H9 (cell line): ENCODE results near the gene PRMT7. TPM values are rescaled to one million over a fixed set of nuclear protein-coding genes. Genes with fewer than 3 reads are reported as not detected.

ENCODE experiments used
- DNase-seq: peaks from one replicate; pipeline ENCODE4 v3.0.0-alpha.2; 2017
- H2AFZ ChIP-seq: one replicate; pipeline ENCODE4 v1.6.1; 2013; ENCODE audit warnings: mild to moderate bottlenecking, low read length, control low read depth, moderate library complexity
- H2AK5ac ChIP-seq: 2 replicates; pipeline ENCODE4 v1.6.1; 2013; ENCODE audit warnings: low read length, control low read depth, mixed read lengths; ENCODE audit not compliant: insufficient read length
- H2BK120ac ChIP-seq: one replicate; pipeline ENCODE4 v1.6.1; 2013; ENCODE audit warnings: low read depth, mild to moderate bottlenecking, low read length, control low read depth, inconsistent platforms; ENCODE audit not compliant: poor library complexity, severe bottlenecking
- H2BK12ac ChIP-seq: 2 replicates; pipeline ENCODE4 v1.6.1; 2013; ENCODE audit warnings: low read length, control low read depth, mixed read lengths, low read depth; ENCODE audit not compliant: insufficient read length
- H2BK15ac ChIP-seq: 2 replicates; pipeline ENCODE4 v1.6.1; 2013; ENCODE audit warnings: low read depth, low read length, control low read depth
- H2BK20ac ChIP-seq: one replicate; pipeline ENCODE4 v1.6.1; 2013; ENCODE audit warnings: low read depth, mild to moderate bottlenecking, low read length, control low read depth, inconsistent platforms; ENCODE audit not compliant: poor library complexity, severe bottlenecking
- H2BK5ac ChIP-seq: 2 replicates; pipeline ENCODE4 v1.6.1; 2013; ENCODE audit warnings: low read length, control low read depth, mixed read lengths; ENCODE audit not compliant: insufficient read length
- H3K14ac ChIP-seq: 2 replicates; pipeline ENCODE4 v1.6.1; 2013; ENCODE audit warnings: low read length, control low read depth; ENCODE audit not compliant: insufficient read depth
- H3K18ac ChIP-seq: 2 replicates; pipeline ENCODE4 v1.6.1; 2013; ENCODE audit warnings: low read depth, mild to moderate bottlenecking, mixed read lengths, low read length, control low read depth; ENCODE audit not compliant: insufficient read length
- H3K23ac ChIP-seq: 2 replicates; pipeline ENCODE4 v1.6.1; 2013; ENCODE audit warnings: low read length, control low read depth, mixed read lengths, low read depth; ENCODE audit not compliant: insufficient read length
- H3K23me2 ChIP-seq: 2 replicates; pipeline ENCODE4 v1.6.1; 2013; ENCODE audit warnings: low read depth, mild to moderate bottlenecking, mixed read lengths, low read length, control low read depth; ENCODE audit not compliant: insufficient read length, poor library complexity, severe bottlenecking
- H3K27ac ChIP-seq: 2 replicates; pipeline ENCODE4 v1.5.1; 2013; ENCODE audit warnings: low read length, control low read depth, mixed read lengths, low read depth; ENCODE audit not compliant: insufficient read length
- H3K27me3 ChIP-seq: 2 replicates; pipeline ENCODE4 v1.6.1; 2013; ENCODE audit warnings: low read length, control low read depth, inconsistent platforms; ENCODE audit not compliant: insufficient read depth
- H3K4ac ChIP-seq: 2 replicates; pipeline ENCODE4 v1.6.1; 2013; ENCODE audit warnings: low read depth, mild to moderate bottlenecking, control low read depth, inconsistent platforms, low read length, moderate library complexity
- H3K4me1 ChIP-seq: 2 replicates; pipeline ENCODE4 v1.6.1; 2013; ENCODE audit warnings: low read length, control low read depth, inconsistent platforms; ENCODE audit not compliant: insufficient read depth
- H3K4me2 ChIP-seq: 2 replicates; pipeline ENCODE4 v1.6.1; 2013; ENCODE audit warnings: low read length, control low read depth, mixed read lengths; ENCODE audit not compliant: insufficient read length, insufficient read depth
- H3K56ac ChIP-seq: 2 replicates; pipeline ENCODE4 v1.6.1; 2013; ENCODE audit warnings: low read depth, mild to moderate bottlenecking, mixed read lengths, low read length, control low read depth; ENCODE audit not compliant: insufficient read length
- H3K79me1 ChIP-seq: 2 replicates; pipeline ENCODE4 v1.6.1; 2013; ENCODE audit warnings: low read depth, mild to moderate bottlenecking, moderate library complexity, low read length, control low read depth, inconsistent platforms; ENCODE audit not compliant: insufficient read depth, poor library complexity, severe bottlenecking
- H3K79me2 ChIP-seq: 2 replicates; pipeline ENCODE4 v1.6.1; 2013; ENCODE audit warnings: low read length, control low read depth, inconsistent platforms; ENCODE audit not compliant: insufficient read depth
- H3K9ac ChIP-seq: 2 replicates; pipeline ENCODE4 v1.6.1; 2013; ENCODE audit warnings: low read length, control low read depth, mixed read lengths; ENCODE audit not compliant: insufficient read length; ENCODE audit errors: extremely low read depth
- H3K9me3 ChIP-seq: one replicate; pipeline ENCODE4 v1.6.1; 2013; ENCODE audit warnings: low read depth, low read length, inconsistent platforms; ENCODE audit not compliant: control insufficient read depth
- H3T11ph ChIP-seq: one replicate; pipeline ENCODE4 v1.6.1; 2013; ENCODE audit warnings: mild to moderate bottlenecking, low read length, control low read depth, inconsistent platforms
- H4K20me1 ChIP-seq: one replicate; pipeline ENCODE4 v1.6.1; 2013; ENCODE audit not compliant: control insufficient read depth, insufficient read length, insufficient read depth
- H4K5ac ChIP-seq: 2 replicates; pipeline ENCODE4 v1.6.1; 2013; ENCODE audit warnings: low read depth, mild to moderate bottlenecking, mixed read lengths, low read length, control low read depth; ENCODE audit not compliant: insufficient read length
- H4K8ac ChIP-seq: replicated peaks from 2 replicates; pipeline ENCODE4 v1.6.1; 2013; ENCODE audit warnings: low read length, control low read depth, mixed read lengths, low read depth; ENCODE audit not compliant: insufficient read length
- H4K91ac ChIP-seq: 2 replicates; pipeline ENCODE4 v1.6.1; 2013; ENCODE audit warnings: low read depth, mild to moderate bottlenecking, moderate library complexity, mixed read lengths, low read length, control low read depth; ENCODE audit not compliant: insufficient read length
- H3K27ac Mint-ChIP-seq, 3 experiments: 2 replicates in 2 of 3; 3 replicates in 1 of 3; pipeline ENCODE4 v1.8.0; 2020 to 2021; ENCODE audit warnings: mixed read lengths in 3 of 3, mild to moderate bottlenecking in 1 of 3, moderate library complexity in 1 of 3
- H3K27me3 Mint-ChIP-seq: 2 replicates; pipeline ENCODE4 v1.8.0; 2021; ENCODE audit warnings: low read depth, mild to moderate bottlenecking, moderate library complexity, mixed read lengths
- H3K36me3 Mint-ChIP-seq, 3 experiments: 2 replicates in 2 of 3; 3 replicates in 1 of 3; pipeline ENCODE4 v1.8.0; 2020 to 2021; ENCODE audit warnings: low read depth in 3 of 3, mixed read lengths in 3 of 3; ENCODE audit not compliant: insufficient read depth in 1 of 3
- H3K4me1 Mint-ChIP-seq, 2 experiments: 2 replicates each; pipeline ENCODE4 v1.8.0; 2020; ENCODE audit warnings: mixed read lengths in 2 of 2
- H3K4me3 Mint-ChIP-seq, 2 experiments: 2 replicates in 1 of 2; 3 replicates in 1 of 2; pipeline ENCODE4 v1.8.0; 2020 to 2021; ENCODE audit warnings: mild to moderate bottlenecking in 2 of 2, mixed read lengths in 2 of 2, moderate library complexity in 1 of 2
- H3K9me3 Mint-ChIP-seq, 2 experiments: 2 replicates in 1 of 2; 3 replicates in 1 of 2; pipeline ENCODE4 v1.8.0; 2020; ENCODE audit warnings: mild to moderate bottlenecking in 2 of 2, mixed read lengths in 2 of 2, moderate library complexity in 1 of 2
- CTCF ChIP-seq: fragments of 200-600 bp; sonication (generic); conservative IDR thresholded peaks from 3 replicates; pipeline ENCODE4 v1.8.0; 2021; ENCODE audit warnings: antibody characterized with exemption, mild to moderate bottlenecking
- WGBS: extraction: QIAGEN DNeasy Blood & Tissue Kit; methylation state at CpG from one replicate; pipeline ENCODE4 v1.1.7; 2013; ENCODE audit warnings: missing lambda C conversion rate, low lambda C conversion rate, mixed read lengths; ENCODE audit not compliant: insufficient read length; ENCODE audit errors: extremely low coverage; 5-methylcytosine and 5-hydroxymethylcytosine counted together
- total RNA-seq: library from RNA; stranded (reverse); gene quantifications from 2 replicates; pipeline ENCODE4 v1.2.1, GENCODE V29; 2021

The PRMT7 gene
- total RNA-seq, 1 experiment from 2014 or later = 56.6 TPM

DNA sequence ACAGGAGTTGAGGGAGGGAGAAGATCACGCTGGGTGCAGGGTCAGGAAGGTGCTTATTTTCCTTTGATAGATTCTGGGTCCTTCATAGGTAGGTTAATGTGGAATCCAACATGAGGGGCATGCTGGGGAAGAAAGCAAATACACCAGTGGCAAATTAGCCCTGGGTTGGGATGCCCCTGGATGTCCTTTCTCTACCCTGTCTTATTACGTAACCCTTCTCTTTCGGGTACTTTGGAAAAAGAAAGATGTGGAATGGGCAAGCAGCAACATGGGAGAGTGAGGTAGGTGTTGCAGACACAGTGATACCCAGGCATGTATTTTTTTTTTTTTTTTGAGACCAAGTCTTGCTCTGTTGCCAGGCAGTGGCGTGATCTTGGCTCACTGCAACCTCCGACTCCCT is 37.4 kb upstream of the PRMT7 start:
- no peak overlapping the region for H2BK12ac ChIP-seq
- no peak overlapping the region for H3K4me3 Mint-ChIP-seq
- no peak for TF ChIP-seq CTCF
- no peak overlapping the region for H4K91ac ChIP-seq
- H3K27me3 ChIP-seq = no peaks in the 10 kb centered on the region
- no peak overlapping the region for H3T11ph ChIP-seq
- H2BK5ac ChIP-seq = no peak overlapping the region
- no peak overlapping the region for H3K4ac ChIP-seq
- H3K4me2 ChIP-seq = no peak overlapping the region
- no peak overlapping the region for H3K27ac ChIP-seq
- no peak for DNase-seq
- no peak overlapping the region for H2AK5ac ChIP-seq
- H3K4me1 Mint-ChIP-seq = peaks cover 6 to 9% of the 10 kb centered on the region in 2 experiments
- no peak overlapping the region for H2BK15ac ChIP-seq
- no peak overlapping the region for H2BK120ac ChIP-seq
- peaks cover 1% of the 10 kb centered on the region; the same call in 1 of the 2 replicates for H3K79me2 ChIP-seq
- no peaks in the 10 kb centered on the region for H3K23me2 ChIP-seq
- H2AFZ ChIP-seq = no peak overlapping the region
- H3K14ac ChIP-seq = no peak overlapping the region
- no peak overlapping the region for H3K23ac ChIP-seq
- H3K56ac ChIP-seq = no peak overlapping the region
- no peak overlapping the region for H3K18ac ChIP-seq
- peaks cover 16 to 25% (median 16%) of the 10 kb centered on the region in 3 experiments; a peak in 5 of 7 replicates for H3K36me3 Mint-ChIP-seq
- no CpG with 5 or more reads among the region's 5 CpGs for WGBS
- H3K27ac Mint-ChIP-seq = peak overlapping the region in 2 of 3 experiments; percentile 10 to 45; a peak in 3 of 7 replicates
- H3K79me1 ChIP-seq = peaks cover 3% of the 10 kb centered on the region
- H3K9ac ChIP-seq = no peak overlapping the region
- H2BK20ac ChIP-seq = no peak overlapping the region
- H3K9me3 Mint-ChIP-seq = no peaks in the 10 kb centered on the region
- H3K4me1 ChIP-seq = no peaks in the 10 kb centered on the region
- H3K9me3 ChIP-seq = no peaks in the 10 kb centered on the region
- H4K8ac ChIP-seq = no peak overlapping the region
- no peak overlapping the region for H4K5ac ChIP-seq
- no peaks in the 10 kb centered on the region for H3K27me3 Mint-ChIP-seq
- H4K20me1 ChIP-seq = no peaks in the 10 kb centered on the region
